H1 (cell line): Measurements from ENCODE around the gene SNRK. TPM values are rescaled to one million over a fixed set of nuclear protein-coding genes. Genes with fewer than 3 reads are reported as not detected.

Experiments
- ATF3 ChIP-seq: IDR thresholded peaks from 2 replicates; pipeline ENCODE4 v1.6.1; 2011; ENCODE audit warnings: low read depth, mild to moderate bottlenecking, low read length; ENCODE audit not compliant: insufficient read depth
- TCF12 ChIP-seq: IDR thresholded peaks from 2 replicates; pipeline ENCODE4 v1.6.1; 2011; ENCODE audit warnings: low read depth, mild to moderate bottlenecking, low read length
- polyA plus RNA-seq, 7 experiments: library from polyadenylated mRNA; depleted of rRNA in 3 of 7; stranded (reverse) in 5 of 7; unstranded in 2 of 7; fragments of >200 nt in 5 of 7; fragments of 200-250 nt in 2 of 7; gene quantifications; 1 replicate in 5 of 7; 2 replicates in 1 of 7; 4 replicates in 1 of 7; pipeline versions ENCODE4 v1.2.1 to v1.2.3, GENCODE V29; 2011 to 2013; ENCODE audit warnings: missing spikeins in 2 of 7, mixed read lengths in 2 of 7
- total RNA-seq: library from RNA; stranded (reverse); fragmentation: NEBNext Ultra II Directional; extraction: Animal tissue kit (Norgen Biotek cat#: 25700); gene quantifications from 2 replicates; pipeline ENCODE4 v1.2.1, GENCODE V29; 2021

SNRK gene
- total and polyA plus RNA-seq, 2 of the 8 experiments (the other 6 are each of a cell fraction or from before 2014, with no cell fraction given), result 4.4 to 11.7 TPM

DNA sequence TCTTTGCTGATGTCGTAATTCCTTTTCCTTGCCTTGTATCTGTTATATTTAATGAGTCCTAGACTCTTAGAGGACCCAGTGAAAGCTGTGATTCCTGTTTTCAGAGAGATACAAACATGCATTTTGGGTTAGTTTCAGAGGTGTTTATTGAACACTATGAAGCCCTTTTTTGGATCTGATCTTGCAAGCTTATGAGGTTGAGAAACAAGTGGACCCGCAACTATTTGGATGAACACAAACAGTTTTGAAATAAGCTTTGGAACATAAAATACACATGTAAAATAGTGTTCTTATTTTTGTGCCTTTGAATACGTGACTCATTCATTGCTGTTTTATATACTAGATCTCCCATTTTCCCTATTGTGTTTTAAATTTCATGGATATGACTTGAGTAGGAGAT is 33.5 kb downstream of the SNRK start (continued):
- no peak for TF ChIP-seq ATF3
- no peak for TF ChIP-seq TCF12
- TF ChIP-seq, all 59 proteins: peak for 0
